Stomach (tissue), 9 donors: ENCODE data around the gene AGRP. TPM values are rescaled to one million over a fixed set of nuclear protein-coding genes. Genes with fewer than 3 reads are reported as not detected.

Source experiments
- DNase-seq, 2 donors: peaks; one replicate each; pipeline versions ENCODE4 v3.0.0 to v3.0.0-alpha.2; 2013 to 2019
- H3K27ac ChIP-seq, 5 donors: fragments of 200-600 bp in 4 of 5; sonication (generic) in 4 of 5; one replicate each; pipeline ENCODE4 v1.5.1; 2013 to 2019; ENCODE audit warnings: mild to moderate bottlenecking in 1 of 5, moderate library complexity in 1 of 5
- H3K27me3 ChIP-seq, 3 donors: fragments of 200-600 bp; sonication (generic); one replicate each; pipeline ENCODE4 v1.5.1; 2017 to 2019; ENCODE audit warnings: mixed run types in 1 of 3
- H3K36me3 ChIP-seq, 4 donors: fragments of 200-600 bp; sonication (generic); 1 replicate in 3 of 4; 2 replicates in 1 of 4; pipeline ENCODE4 v1.5.1; 2016 to 2019
- H3K4me1 ChIP-seq, 4 donors: fragments of 200-600 bp; sonication (generic); one replicate each; pipeline ENCODE4 v1.5.1; 2016 to 2019
- H3K4me3 ChIP-seq, 4 donors: fragments of 200-600 bp; sonication (generic) in 3 of 4; one replicate each; pipeline ENCODE4 v1.5.1; 2016 to 2019; ENCODE audit warnings: mild to moderate bottlenecking in 1 of 4
- H3K9me3 ChIP-seq, 4 donors: fragments of 200-600 bp; sonication (generic); one replicate each; pipeline ENCODE4 v1.5.1; 2016 to 2019
- EP300 ChIP-seq: sonication (generic); formaldehyde crosslinking; IDR thresholded peaks from one replicate; pipeline ENCODE4 v1.6.1; 2017; ENCODE audit warnings: antibody characterized with exemption
- POLR2A ChIP-seq, 4 donors: fragments of 450-650 bp; IDR thresholded peaks; one replicate each; pipeline ENCODE4 v1.6.1; 2016; ENCODE audit warnings: antibody characterized with exemption in 4 of 4, control low read depth in 2 of 4, mild to moderate bottlenecking in 1 of 4, moderate library complexity in 1 of 4
- POLR2AphosphoS5 ChIP-seq, 3 donors: sonication (generic); formaldehyde crosslinking; IDR thresholded peaks; one replicate each; pipeline ENCODE4 v1.6.1; 2016; ENCODE audit warnings: antibody characterized with exemption in 3 of 3
- WGBS, 5 donors: extraction: QIAGEN DNeasy Blood & Tissue Kit in 3 of 5; methylation state at CpG; one replicate each; pipeline versions ENCODE4 v1.1.5 to v1.1.7; 2013 to 2018; 5-methylcytosine and 5-hydroxymethylcytosine counted together
- intact Hi-C: fragments of 100-400 bp; cut with DNase I; formaldehyde crosslinking; loops from one replicate; pipeline ENCODE4 v1.15.1; 2023; ENCODE audit warnings: low total_unique reads
- polyA plus RNA-seq, 3 donors: library from polyadenylated mRNA; stranded (reverse); fragments of 200-250 nt; gene quantifications; one replicate each; pipeline ENCODE4 v1.2.3, GENCODE V29; 2013
- total RNA-seq, 5 donors: library from RNA; depleted of rRNA; stranded (reverse); fragments of >200 nt; gene quantifications; one replicate each; pipeline versions ENCODE4 v1.1.0 to v1.2.3, GENCODE V29; 2014 to 2016
- TF ChIP-seq, protein P1 (sequence below), 7 experiments: fragments of 450-650 bp in 4 of 7; fragments of 200-600 bp in 3 of 7; sonication (generic) in 3 of 7; IDR thresholded peaks; one replicate each; pipeline ENCODE4 v1.5.1; 2016 to 2019; ENCODE audit warnings: antibody characterized with exemption in 7 of 7, control low read depth in 2 of 7, mild to moderate bottlenecking in 1 of 7
- donor health status: healthy with polysubstance abuse.
- donor health status: Bipolar disorder and iron deficiency.
- donor health status: healthy.

Gene AGRP
- total and polyA plus RNA-seq, 8 donors = not detected

DNA sequence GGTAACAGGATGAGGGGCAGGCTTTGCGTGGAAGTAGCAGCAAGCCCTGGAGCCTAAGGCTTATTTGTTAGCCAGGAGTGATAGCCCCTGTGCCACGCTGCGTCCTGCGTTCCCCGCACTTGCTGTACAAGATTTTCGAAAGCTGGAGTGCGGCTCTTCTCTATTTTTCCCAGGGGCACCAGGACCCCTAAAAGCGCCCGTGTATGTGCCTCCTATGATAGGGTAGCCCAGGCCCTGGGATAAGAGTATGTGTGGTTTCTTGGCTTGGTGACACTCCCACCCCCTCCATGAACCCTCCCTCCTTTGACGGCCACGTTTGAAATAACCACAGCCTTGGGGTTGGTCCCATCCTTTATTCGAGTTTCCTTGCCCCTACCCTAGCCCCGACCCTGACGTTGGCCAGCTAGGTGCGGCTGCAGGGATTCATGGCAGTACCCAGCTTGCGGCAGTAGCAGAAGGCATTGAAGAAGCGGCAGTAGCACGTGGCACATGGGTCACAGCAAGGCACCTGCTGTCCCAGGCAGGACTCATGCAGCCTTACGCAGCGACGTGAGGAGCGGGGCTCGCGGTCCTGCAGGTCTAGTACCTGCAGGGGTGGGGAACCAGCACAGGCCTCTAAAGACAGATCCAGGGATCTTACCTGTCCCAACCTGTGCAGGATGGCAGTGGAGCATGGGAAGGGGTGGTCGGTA is 968 bp downstream of the AGRP start:
- Histone ChIP-seq H3K4me3 (peak overlapping the region; percentile 79 to 98 (median 93)), H3K27me3 (no peaks in the 10 kb centered on the region), H3K36me3 (peaks cover 0 to 18% (median 16%) of the 10 kb centered on the region in 4 donors), H3K9me3 (no peaks in the 10 kb centered on the region), H3K4me1 (peaks cover 37 to 61% (median 50%) of the 10 kb centered on the region in 4 donors), H3K27ac (peak overlapping the region; percentile 2 to 98 (median 96))
- TF ChIP-seq POLR2A (IDR thresholded peaks at IDR 0.05) = no peak
- TF ChIP-seq, protein P1, sequence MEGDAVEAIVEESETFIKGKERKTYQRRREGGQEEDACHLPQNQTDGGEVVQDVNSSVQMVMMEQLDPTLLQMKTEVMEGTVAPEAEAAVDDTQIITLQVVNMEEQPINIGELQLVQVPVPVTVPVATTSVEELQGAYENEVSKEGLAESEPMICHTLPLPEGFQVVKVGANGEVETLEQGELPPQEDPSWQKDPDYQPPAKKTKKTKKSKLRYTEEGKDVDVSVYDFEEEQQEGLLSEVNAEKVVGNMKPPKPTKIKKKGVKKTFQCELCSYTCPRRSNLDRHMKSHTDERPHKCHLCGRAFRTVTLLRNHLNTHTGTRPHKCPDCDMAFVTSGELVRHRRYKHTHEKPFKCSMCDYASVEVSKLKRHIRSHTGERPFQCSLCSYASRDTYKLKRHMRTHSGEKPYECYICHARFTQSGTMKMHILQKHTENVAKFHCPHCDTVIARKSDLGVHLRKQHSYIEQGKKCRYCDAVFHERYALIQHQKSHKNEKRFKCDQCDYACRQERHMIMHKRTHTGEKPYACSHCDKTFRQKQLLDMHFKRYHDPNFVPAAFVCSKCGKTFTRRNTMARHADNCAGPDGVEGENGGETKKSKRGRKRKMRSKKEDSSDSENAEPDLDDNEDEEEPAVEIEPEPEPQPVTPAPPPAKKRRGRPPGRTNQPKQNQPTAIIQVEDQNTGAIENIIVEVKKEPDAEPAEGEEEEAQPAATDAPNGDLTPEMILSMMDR (IDR thresholded peaks at IDR 0.05) = no peak
- TF ChIP-seq EP300 = no peak
- no peak for TF ChIP-seq POLR2AphosphoS5 (IDR thresholded peaks at IDR 0.05)
- DNase-seq = no peak
- intact Hi-C loops = no loop called here
- WGBS, 5 donors = 50 to 70% (median 65%) methylated on average over 17 to 25 of the region's 25 CpGs

DNA sequence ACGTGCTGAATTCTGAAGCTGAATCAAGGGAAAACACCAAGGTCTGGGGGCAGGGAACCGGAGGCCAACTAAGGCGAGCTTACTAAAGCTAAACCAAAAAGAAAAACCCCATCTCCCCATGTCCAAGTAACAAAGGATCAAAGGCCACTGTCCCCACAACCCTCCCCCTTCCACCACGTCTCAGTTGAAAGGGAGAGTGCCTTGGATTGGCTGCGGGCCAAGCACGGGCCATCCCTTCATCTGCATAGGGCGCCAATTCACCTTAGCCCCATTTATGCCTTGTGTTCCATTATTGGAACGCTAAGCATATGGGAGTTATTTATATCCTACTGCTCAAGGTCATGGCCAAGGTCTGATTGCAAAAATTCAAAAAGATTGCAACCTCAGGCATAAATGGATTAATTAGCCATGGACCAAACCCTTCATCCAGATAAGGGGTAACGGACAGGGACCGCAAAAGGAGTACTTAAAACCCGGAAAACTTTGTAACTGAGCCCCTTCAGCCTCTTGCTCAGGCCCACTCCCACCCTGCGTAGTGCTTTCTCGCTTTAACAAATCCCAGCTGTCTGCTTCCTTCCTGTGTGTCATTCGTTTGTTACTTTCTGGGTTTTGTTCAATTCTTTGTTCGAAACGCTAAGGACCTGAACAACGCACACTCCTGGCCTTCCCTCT is 1.6 kb downstream of the AGRP start:
- TF ChIP-seq POLR2AphosphoS5 (IDR thresholded peaks at IDR 0.05) (no peak), EP300 (no peak), POLR2A (IDR thresholded peaks at IDR 0.05) (no peak)
- TF ChIP-seq, protein P1 (IDR thresholded peaks at IDR 0.05) = no peak
- peak overlapping the region; percentile 73 to 98 (median 96) for H3K27ac ChIP-seq
- intact Hi-C loops = no loop called here
- no peaks in the 10 kb centered on the region for H3K27me3 ChIP-seq
- WGBS, 5 donors = 7 to 9% (median 8%) methylated on average over 17 of the region's 17 CpGs
- peak overlapping the region; percentile 79 to 98 (median 93) for H3K4me3 ChIP-seq
- no peaks in the 10 kb centered on the region for H3K9me3 ChIP-seq
- DNase-seq = peak; percentile 56 to 77
- H3K4me1 ChIP-seq = peaks cover 42 to 62% (median 53%) of the 10 kb centered on the region in 4 donors
- H3K36me3 ChIP-seq = peaks cover 0 to 18% (median 16%) of the 10 kb centered on the region in 4 donors

DNA sequence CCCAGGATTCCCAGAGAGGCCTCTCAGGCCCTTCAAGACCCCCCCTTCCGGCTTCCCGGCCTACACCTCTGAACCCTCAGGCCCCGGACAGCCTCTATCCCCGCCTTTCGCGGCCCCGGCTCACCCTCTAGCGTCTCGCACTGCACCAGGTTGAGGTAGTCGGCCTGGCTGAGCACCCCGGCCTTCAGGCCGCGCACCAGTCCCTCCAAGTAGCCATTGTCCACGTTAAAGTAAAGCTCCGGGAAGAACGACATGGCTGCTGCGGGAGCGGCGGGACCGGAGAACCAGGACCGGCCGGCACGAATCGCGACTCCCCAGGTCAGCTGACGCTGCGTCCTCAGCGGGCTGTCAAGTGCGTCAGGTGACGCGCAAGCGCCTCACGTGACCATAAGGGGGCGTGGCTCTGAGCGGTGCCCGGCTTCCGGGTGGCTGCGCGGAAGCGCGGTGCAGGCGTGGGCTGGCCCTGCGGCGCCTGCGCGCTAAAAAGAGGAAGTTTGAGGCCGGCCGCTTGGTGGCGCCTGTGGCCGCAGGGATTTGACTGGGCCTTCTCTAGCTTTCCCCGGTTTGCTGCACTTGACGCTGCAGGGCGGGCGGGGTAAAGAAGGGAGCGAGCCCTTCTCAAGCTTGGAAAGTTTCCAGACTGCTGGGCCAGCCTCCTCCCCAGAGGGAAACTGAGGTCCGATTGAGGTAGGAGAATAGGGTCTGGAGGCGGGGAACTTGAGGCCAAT is 2.4 kb downstream of the AGRP start, which contains the start of gene ATP6V0D1:
Gene ATP6V0D1 (minus strand): TSS at position 325 of the 728 bp plus-strand sequence. CDS start 71 bp downstream, at position 254.
- peak; percentile 99 to 100 for DNase-seq
- Histone ChIP-seq H3K36me3 (peaks cover 0 to 18% (median 16%) of the 10 kb centered on the region in 4 donors), H3K27me3 (no peaks in the 10 kb centered on the region), H3K9me3 (no peaks in the 10 kb centered on the region), H3K4me1 (peaks cover 48 to 69% (median 57%) of the 10 kb centered on the region in 4 donors), H3K4me3 (peak within 1 kb of the TSS; percentile 79 to 98 (median 93)), H3K27ac (peak within 1 kb of the TSS; percentile 86 to 98 (median 96))
- no peak for TF ChIP-seq POLR2A (IDR thresholded peaks at IDR 0.05)
- TF ChIP-seq EP300 = peak; percentile 14
- TF ChIP-seq, protein P1 (IDR thresholded peaks at IDR 0.05) = peak in 5 of 7 experiments; percentile 70 to 94 (median 88)
- peak; percentile 92 to 98 (median 96) for TF ChIP-seq POLR2AphosphoS5 (IDR thresholded peaks at IDR 0.05)
- 0 to 1% (median 0%) methylated on average over 40 to 57 of the region's 57 CpGs for WGBS, 5 donors
- intact Hi-C loops = no loop called here
